Measurements from ENCODE around the gene ETFBKMT.
A peak's percentile ranks its signal among the peaks of the same experiment; 100 is the strongest.
"Not testable (repeated sequence)": the region's sequence is repeated elsewhere in the genome, so short reads cannot be mapped to it uniquely, and the experiment has no call there.

The ETFBKMT gene

GRCh38 chr12:31655792-31656191 lies 3.7 kb upstream of the ETFBKMT start:
- no peak for DNase-seq

GRCh38 chr12:31658471-31659086 lies 909 bp upstream of the ETFBKMT start:
- DNase-seq = peak in 1 of 51 donors; percentile 56

DNA sequence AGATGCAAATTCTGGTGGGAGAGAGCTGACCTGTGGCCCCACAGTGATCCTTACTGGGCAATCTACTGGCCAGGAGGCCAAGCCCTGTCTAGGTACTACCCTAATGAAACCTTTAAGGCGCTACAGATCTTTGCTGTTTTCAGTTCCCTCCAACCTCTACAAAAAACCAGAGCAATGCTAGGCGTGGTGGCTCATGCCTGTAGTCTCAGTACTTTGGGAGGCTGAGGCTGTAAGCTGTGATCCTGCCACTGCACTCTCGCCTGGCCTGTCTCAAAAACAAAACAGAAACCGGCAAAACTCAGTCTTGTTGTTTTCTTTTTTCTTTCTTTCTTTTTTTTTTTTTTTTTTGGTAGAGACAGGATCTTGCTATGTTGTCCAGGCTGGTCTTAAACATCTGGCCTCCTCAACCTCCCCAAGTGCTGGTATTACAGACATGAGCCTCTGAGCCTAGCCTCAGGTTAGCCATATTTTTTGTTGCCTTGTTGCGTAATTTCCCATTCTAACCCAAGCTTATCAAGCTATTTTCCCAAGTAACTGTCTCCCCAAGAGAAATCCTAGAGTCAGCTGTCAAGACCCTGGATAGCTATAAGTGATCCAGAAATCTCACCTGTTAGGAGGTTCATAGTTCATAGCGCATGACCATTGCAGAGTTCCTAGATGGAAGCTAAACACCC lies 2.8 kb downstream of the ETFBKMT start:
- DNase-seq = no peak

DNA sequence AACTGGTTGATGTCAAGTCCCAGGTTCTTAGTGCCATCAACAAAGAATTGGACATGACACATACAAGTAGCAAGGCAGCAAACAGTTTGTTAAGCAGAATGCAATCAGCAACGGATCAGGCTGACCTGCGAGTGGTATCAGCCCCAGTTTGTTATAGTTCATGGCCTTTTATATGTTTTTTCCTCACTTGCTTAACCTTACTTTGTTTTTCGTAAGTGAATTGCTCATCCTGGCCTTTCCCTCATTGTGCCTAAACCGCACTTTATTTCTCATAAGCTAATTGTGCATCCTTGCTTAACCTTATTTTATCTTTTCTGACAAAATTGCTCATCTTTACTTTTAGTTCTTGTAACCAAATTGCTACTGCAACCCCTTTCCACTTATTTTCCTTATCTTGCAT lies 4.1 kb downstream of the ETFBKMT start:
- no peak for DNase-seq

DNA sequence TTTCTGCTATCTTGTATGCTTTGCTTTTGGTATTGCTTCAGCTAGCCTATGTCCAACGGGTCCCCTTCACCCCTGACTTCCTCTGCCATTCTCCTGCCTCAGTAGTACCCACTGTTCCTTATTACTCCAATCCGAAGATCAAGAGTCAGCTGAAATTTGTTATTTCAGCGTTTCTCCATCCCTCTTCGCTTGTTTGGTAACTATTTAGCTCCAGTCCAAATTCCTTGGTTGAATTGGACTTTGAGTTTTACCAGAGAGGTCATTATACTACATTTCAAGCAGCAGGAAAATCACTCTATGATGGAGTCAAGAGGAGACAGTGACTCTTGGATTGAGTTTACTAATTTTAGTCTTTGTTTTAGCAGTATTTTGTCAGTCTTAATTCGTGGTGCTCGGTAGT lies 4.5 kb downstream of the ETFBKMT start:
- DNase-seq = no peak

DNA sequence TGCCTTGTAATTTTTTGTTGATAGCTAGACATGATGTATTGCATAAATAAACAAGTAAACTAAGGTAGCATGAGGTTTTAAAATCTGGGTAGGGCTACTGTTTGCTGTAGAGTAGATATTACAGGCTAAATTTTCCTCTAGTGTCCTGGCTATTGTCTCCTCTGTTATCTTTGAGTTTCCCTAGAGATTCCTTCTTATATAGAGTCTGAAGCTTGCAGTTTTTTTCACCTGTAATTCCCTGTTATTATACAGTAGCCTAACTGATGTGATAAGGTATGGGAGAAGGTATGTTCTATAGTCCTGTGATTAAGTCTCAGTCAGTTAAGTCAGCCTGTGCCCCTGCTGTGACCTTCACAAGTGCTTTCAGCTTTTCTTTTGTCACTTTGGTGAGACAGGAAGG lies 9.5 kb downstream of the ETFBKMT start:
- no peak for DNase-seq

- not testable (repeated sequence) for DNase-seq
These were observed 10.1 kb downstream of the ETFBKMT start for GRCh38 chr12:31669582-31669981.

- no peak for DNase-seq
These were observed 13.0 kb downstream of the ETFBKMT start for GRCh38 chr12:31672521-31672920.

GRCh38 chr12:31682136-31682962 lies 22.9 kb downstream of the ETFBKMT start:
- DNase-seq = peak in 10 of 51 donors; percentile 1 to 22 (median 2)

DNA sequence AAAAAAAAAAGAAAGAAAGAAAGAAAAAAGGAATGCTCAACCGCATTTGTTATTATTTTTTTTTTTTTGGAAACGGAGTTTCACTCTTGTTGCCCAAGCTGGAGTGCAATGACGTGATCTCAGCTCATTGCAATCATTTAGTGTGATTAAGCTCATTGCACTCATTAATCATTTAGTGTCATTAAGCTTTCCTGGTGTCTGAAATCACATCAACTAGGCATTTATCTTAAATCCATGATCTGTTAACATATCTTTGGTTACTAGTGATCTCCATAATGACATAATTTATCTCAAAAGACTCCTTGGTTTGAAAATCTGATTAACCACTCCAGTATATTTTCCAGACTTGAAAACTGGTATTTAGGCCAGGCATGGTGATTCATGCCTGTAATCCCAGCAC lies 26.3 kb downstream of the ETFBKMT start:
- no peak for DNase-seq

- DNase-seq = no peak
These were observed 27.6 kb downstream of the ETFBKMT start for GRCh38 chr12:31687101-31687527.

GRCh38 chr12:31689921-31690320 lies 30.4 kb downstream of the ETFBKMT start:
- DNase-seq = not testable (repeated sequence)

- DNase-seq = no peak
These were observed 42.6 kb downstream of the ETFBKMT start for GRCh38 chr12:31702047-31702446.

DNA sequence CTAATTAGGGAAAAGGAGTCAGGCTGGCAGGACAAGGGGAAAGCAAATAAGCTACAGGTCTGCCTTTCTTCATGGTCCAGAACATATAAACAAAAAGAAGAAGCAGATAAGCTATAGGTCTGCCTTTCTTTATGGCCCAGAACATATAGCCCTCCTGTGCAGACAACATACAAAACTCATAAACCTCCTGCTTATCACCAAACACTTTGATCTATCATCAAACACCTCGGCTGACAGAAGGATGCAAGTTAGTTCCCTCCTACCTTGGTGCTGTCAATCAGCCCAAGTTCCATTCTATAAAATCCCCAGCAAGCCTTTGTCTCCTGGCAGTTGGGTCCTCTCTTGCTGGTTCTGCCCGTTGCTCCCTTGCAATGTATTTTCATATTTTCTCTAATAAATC lies 46.1 kb downstream of the ETFBKMT start:
- DNase-seq = no peak

- DNase-seq = not testable (repeated sequence)
These were observed 48.6 kb downstream of the ETFBKMT start for GRCh38 chr12:31708118-31708517.

DNA sequence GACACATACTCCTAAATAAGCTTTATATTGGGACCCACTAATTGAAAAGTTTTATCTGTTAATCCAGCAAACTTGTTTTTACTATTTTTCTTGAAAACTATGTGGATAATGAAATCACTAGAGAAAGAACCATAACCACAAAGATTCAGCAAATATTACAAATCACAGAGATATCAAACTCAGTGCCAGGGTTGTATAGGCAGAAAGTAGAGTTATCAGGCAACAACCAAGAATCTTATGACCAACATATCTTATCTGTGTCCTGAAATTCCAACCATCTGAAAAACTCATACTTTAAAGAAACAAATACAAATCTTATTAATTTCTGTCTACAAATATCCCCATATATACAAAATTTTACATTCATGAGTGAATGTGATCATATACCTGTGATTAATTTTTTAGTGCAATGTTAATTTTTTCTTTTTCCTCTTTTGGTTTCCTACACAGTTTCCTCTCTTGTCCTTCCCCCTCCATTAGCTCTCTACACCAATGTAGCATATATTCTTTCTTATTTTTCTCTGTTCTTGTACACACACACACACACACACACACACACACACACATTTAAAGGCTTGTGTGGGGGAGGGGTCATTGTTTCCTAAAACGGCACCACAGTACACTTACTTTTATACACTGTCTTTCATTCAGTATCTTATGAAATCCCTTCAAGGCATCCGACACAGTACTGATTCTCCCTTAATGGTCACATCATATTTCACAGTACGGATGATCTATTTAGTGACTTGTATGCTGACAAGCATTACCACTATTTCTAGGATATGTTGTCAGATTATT lies 50.7 kb downstream of the ETFBKMT start:
- DNase-seq = no peak

- no peak for DNase-seq
These were observed 53.4 kb downstream of the ETFBKMT start for GRCh38 chr12:31712877-31713276.

DNA sequence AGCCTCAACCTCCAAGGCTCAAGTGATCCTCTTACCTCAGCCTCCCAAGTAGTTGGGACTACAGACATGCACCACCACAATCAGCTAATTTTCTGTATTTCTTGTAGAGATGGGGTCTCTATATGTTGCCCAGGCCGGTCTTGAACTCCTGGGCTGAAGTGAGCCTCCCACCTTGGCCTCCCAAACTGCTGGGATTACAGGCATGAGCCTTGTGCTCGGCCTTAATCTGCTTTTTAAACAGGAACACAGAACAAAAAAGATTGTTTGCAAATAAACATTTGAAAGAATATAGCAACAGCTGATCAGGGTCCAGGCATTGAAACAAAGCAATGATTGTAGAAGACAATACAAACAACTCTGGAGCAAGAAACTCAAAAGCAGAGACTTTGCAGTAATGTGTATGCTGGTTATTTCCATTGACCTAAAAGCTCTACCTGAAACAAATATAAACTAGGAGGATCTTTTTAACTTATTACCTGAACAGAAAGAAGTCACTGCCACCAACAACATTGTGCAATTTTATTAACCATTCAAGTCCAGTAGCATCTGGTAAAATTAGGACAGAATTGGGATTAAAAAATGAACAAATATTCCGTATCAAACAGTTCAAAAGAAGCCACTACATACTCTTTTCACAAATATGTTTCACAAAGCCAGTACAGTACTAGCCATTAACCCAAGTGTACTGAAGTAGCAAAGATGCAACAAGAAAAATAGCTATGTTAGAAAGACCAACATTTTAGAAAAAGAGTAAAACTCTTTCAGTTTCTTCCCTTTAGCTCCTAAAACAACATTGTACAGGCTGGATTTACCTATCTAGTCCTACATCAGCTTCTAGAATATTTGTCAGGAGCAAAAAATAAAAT lies 55.2 kb downstream of the ETFBKMT start:
- no peak for DNase-seq

DNA sequence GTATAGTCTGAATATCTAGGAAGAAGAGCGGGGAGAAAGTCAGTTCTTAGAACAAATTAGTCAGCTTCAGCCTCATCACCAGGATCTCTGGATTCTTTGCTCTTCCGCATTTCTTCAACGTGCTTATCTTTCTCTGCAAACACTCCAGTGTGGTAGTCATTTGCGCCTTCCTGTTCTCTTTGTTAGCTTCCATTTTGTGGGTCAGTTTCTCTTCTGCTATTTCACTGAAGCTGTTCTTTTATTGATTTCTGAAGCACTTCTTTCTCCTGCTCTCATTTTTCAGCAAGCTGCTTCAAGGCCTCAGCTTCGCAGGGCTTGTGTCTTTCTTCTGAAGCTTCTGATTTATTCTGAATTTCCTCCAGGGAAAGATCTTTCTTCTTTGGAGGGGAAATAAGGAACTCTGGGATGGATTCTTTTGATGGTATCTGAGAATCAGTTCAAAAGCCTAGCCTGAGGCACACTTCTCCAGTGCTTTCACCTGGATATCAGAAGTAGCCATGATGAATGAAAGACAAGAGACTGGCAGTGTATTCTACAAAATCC lies 55.9 kb downstream of the ETFBKMT start:
- DNase-seq = peak in 2 of 51 donors; percentile 24 to 28

GRCh38 chr12:31716998-31717397 lies 57.5 kb downstream of the ETFBKMT start:
- DNase-seq = not testable (repeated sequence)

Data from hypothalamus (tissue), 51 donors.